Ishikawa (cell line): ENCODE results near the gene ZFYVE9.

Experiments used
- CREB1 ChIP-seq: IDR thresholded peaks from 2 replicates; pipeline ENCODE4 v1.6.1; 2012; ENCODE audit warnings: low read depth
- EGR1 ChIP-seq: IDR thresholded peaks from 2 replicates; pipeline ENCODE4 v1.6.1; 2012
- FOXM1 ChIP-seq: IDR thresholded peaks from 2 replicates; pipeline ENCODE4 v1.6.1; 2012; ENCODE audit warnings: low read depth, borderline replicate concordance
- RAD21 ChIP-seq: IDR thresholded peaks from 2 replicates; pipeline ENCODE4 v1.6.1; 2012; ENCODE audit warnings: low read depth
- TAF1 ChIP-seq: IDR thresholded peaks from 2 replicates; pipeline ENCODE4 v1.6.1; 2012; ENCODE audit warnings: low read depth, mild to moderate bottlenecking
- TEAD4 ChIP-seq: IDR thresholded peaks from 2 replicates; pipeline ENCODE4 v1.6.1; 2012
- YY1 ChIP-seq: IDR thresholded peaks from 2 replicates; pipeline ENCODE4 v1.6.1; 2012; ENCODE audit warnings: low read depth
- ZBTB7A ChIP-seq: IDR thresholded peaks from 2 replicates; pipeline ENCODE4 v1.6.1; 2012; ENCODE audit warnings: low read depth
- TF ChIP-seq, protein P1 (sequence below): IDR thresholded peaks from 2 replicates; pipeline ENCODE4 v1.6.1; 2012
- TF ChIP-seq, protein P2 (sequence below): IDR thresholded peaks from 2 replicates; pipeline ENCODE4 v1.6.1; 2012; ENCODE audit warnings: low read depth, mild to moderate bottlenecking

DNA sequence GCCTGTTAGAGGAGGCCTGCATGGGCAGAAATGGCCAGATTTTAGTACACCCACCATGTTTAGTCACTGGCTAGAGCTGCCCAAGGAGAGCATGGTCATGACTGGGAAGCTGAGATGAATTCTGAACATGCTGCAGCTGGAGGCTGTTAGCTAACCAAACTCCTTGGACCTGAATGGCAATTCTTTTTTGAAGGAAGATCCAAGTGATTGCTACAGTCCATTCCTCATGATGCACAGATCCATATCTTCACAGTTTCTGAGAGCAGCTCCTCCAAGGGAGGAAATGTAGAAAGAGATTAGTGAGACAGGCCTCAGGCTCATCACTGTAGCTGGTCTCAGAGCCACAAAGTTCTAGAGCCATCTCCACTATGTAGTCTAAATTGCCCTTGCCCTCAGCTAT is 11.1 kb downstream of the ZFYVE9 start:
- TF ChIP-seq FOXM1 (no peak), CREB1 (no peak), YY1 (no peak), TAF1 (no peak), TEAD4 (no peak), ZBTB7A (no peak), EGR1 (no peak), RAD21 (no peak)
- TF ChIP-seq, protein P1, sequence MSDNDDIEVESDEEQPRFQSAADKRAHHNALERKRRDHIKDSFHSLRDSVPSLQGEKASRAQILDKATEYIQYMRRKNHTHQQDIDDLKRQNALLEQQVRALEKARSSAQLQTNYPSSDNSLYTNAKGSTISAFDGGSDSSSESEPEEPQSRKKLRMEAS = no peak
- TF ChIP-seq, protein P2, sequence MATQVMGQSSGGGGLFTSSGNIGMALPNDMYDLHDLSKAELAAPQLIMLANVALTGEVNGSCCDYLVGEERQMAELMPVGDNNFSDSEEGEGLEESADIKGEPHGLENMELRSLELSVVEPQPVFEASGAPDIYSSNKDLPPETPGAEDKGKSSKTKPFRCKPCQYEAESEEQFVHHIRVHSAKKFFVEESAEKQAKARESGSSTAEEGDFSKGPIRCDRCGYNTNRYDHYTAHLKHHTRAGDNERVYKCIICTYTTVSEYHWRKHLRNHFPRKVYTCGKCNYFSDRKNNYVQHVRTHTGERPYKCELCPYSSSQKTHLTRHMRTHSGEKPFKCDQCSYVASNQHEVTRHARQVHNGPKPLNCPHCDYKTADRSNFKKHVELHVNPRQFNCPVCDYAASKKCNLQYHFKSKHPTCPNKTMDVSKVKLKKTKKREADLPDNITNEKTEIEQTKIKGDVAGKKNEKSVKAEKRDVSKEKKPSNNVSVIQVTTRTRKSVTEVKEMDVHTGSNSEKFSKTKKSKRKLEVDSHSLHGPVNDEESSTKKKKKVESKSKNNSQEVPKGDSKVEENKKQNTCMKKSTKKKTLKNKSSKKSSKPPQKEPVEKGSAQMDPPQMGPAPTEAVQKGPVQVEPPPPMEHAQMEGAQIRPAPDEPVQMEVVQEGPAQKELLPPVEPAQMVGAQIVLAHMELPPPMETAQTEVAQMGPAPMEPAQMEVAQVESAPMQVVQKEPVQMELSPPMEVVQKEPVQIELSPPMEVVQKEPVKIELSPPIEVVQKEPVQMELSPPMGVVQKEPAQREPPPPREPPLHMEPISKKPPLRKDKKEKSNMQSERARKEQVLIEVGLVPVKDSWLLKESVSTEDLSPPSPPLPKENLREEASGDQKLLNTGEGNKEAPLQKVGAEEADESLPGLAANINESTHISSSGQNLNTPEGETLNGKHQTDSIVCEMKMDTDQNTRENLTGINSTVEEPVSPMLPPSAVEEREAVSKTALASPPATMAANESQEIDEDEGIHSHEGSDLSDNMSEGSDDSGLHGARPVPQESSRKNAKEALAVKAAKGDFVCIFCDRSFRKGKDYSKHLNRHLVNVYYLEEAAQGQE = no peak
